Measurements from ENCODE around the gene STK25.
A peak's percentile ranks its signal among the peaks of the same experiment; 100 is the strongest.
"Not testable (repeated sequence)": the region's sequence is repeated elsewhere in the genome, so short reads cannot be mapped to it uniquely, and the experiment has no call there.

The STK25 gene

GRCh38 chr2:241463276-241464135, 44.9 kb downstream of the STK25 start:
- DNase-seq (ENCODE audit: low read depth), result no peak

- DNase-seq (ENCODE audit: low read depth), result no peak
Measured at GRCh38 chr2:241461693-241462677, 46.4 kb downstream of the STK25 start.

- no peak for DNase-seq (ENCODE audit: low read depth)
Measured at GRCh38 chr2:241460631-241461030, 47.8 kb downstream of the STK25 start.

- no peak for DNase-seq (ENCODE audit: low read depth)
Measured at GRCh38 chr2:241459520-241459919, 48.9 kb downstream of the STK25 start.

GRCh38 chr2:241458687-241459086, 49.7 kb downstream of the STK25 start:
- no peak for DNase-seq (ENCODE audit: low read depth)

- DNase-seq (ENCODE audit: low read depth), result no peak
Measured at GRCh38 chr2:241456546-241456945, 51.8 kb downstream of the STK25 start.

GRCh38 chr2:241454837-241455485, 53.4 kb downstream of the STK25 start:
- DNase-seq (ENCODE audit: low read depth), result no peak

GRCh38 chr2:241453919-241454318, 54.5 kb downstream of the STK25 start:
- not testable (repeated sequence) for DNase-seq (ENCODE audit: low read depth)

GRCh38 chr2:241451840-241452506, 56.4 kb downstream of the STK25 start:
- no peak for DNase-seq (ENCODE audit: low read depth)

GRCh38 chr2:241450092-241450491, 58.3 kb downstream of the STK25 start:
- not testable (repeated sequence) for DNase-seq (ENCODE audit: low read depth)

GRCh38 chr2:241445426-241445825, 63.0 kb downstream of the STK25 start:
- DNase-seq (ENCODE audit: low read depth), result no peak

GRCh38 chr2:241443486-241444223, 64.7 kb downstream of the STK25 start:
- peak; percentile 63 for DNase-seq (ENCODE audit: low read depth)

Measured in non-pigmented ciliary epithelial cell (primary cell).